ENCODE measurements around the gene FXYD5.

FXYD5 gene

GRCh38 chr19:35118268-35119020, 36.1 kb upstream of the FXYD5 start:
- no peak for ATAC-seq
- TF ChIP-seq, protein P1, sequence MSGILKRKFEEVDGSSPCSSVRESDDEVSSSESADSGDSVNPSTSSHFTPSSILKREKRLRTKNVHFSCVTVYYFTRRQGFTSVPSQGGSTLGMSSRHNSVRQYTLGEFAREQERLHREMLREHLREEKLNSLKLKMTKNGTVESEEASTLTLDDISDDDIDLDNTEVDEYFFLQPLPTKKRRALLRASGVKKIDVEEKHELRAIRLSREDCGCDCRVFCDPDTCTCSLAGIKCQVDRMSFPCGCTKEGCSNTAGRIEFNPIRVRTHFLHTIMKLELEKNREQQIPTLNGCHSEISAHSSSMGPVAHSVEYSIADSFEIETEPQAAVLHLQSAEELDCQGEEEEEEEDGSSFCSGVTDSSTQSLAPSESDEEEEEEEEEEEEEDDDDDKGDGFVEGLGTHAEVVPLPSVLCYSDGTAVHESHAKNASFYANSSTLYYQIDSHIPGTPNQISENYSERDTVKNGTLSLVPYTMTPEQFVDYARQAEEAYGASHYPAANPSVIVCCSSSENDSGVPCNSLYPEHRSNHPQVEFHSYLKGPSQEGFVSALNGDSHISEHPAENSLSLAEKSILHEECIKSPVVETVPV (CRISPR knock-in tag; IDR thresholded peaks at IDR 0.05), result no peak
- no peak for TF ChIP-seq GLIS3 (CRISPR knock-in tag; IDR thresholded peaks at IDR 0.05)
- TF ChIP-seq CSDC2 (CRISPR knock-in tag; IDR thresholded peaks at IDR 0.05), result no peak
- TF ChIP-seq ZFP3 (CRISPR knock-in tag; IDR thresholded peaks at IDR 0.05), result no peak

DNA sequence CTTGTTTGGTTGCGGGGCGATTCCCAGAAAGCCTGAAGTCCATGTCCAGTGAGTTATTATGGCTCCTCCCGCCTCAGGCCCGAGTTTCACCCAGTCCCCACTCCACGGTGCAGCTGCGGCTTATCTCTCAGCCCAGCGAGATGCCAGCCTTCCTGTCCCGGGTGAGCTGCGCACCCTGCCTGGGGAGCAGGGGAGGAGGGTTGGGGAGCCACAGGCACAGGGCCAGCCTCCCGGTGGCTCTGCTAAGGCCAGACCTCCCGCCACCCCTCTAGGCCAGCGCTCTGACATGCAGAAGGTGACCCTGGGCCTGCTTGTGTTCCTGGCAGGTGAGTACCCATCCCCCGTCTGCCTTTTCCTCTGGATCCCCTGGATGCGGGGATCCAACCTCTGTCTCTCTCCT, 35.4 kb upstream of the FXYD5 start:
- TF ChIP-seq BACH2 (CRISPR knock-in tag; IDR thresholded peaks at IDR 0.05; ENCODE audit: borderline replicate concordance), result no peak
- TF ChIP-seq RARB (CRISPR knock-in tag; IDR thresholded peaks at IDR 0.05), result no peak
- TF ChIP-seq, protein P2, sequence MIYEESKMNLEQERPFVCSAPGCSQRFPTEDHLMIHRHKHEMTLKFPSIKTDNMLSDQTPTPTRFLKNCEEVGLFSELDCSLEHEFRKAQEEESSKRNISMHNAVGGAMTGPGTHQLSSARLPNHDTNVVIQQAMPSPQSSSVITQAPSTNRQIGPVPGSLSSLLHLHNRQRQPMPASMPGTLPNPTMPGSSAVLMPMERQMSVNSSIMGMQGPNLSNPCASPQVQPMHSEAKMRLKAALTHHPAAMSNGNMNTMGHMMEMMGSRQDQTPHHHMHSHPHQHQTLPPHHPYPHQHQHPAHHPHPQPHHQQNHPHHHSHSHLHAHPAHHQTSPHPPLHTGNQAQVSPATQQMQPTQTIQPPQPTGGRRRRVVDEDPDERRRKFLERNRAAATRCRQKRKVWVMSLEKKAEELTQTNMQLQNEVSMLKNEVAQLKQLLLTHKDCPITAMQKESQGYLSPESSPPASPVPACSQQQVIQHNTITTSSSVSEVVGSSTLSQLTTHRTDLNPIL (CRISPR knock-in tag; IDR thresholded peaks at IDR 0.05; ENCODE audit: low read depth), result no peak
- no peak for TF ChIP-seq POU6F1 (CRISPR knock-in tag; IDR thresholded peaks at IDR 0.05; ENCODE audit: borderline replicate concordance, low read depth)
- ATAC-seq, result no peak

DNA sequence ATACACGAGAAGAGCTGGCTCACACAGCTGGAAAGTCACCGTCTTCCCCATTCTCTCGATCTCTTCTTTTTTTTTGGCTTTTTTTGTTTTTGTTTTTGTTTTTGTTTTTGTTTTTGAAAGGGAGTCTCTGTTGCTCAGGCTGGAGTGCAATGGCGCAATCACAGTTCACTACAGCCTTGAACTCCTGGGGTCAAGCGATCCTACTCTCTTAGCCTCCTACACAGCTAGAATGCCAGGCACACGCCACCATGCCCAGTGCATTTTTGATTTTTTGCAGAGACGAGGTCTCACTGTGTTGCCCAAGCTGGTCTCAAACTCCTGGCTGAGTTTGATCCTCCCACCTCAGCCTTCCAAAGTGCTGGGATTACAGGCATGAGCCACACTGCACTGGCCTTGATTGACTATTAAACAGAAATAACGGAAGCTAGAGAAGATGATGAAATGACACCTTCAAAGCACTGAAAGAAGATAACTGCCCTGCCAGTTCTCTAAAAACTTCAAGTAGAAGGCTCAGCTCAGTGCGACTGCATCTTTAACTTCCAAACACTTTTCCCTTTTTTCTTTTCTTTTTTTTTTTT, 34.9 kb upstream of the FXYD5 start:
- no peak for TF ChIP-seq CSDC2 (CRISPR knock-in tag; IDR thresholded peaks at IDR 0.05)
- TF ChIP-seq ESRRG (CRISPR knock-in tag; IDR thresholded peaks at IDR 0.05), result no peak
- TF ChIP-seq RARB (CRISPR knock-in tag; IDR thresholded peaks at IDR 0.05), result no peak
- TF ChIP-seq, protein P1 (CRISPR knock-in tag; IDR thresholded peaks at IDR 0.05), result no peak
- ATAC-seq, result no peak

DNA sequence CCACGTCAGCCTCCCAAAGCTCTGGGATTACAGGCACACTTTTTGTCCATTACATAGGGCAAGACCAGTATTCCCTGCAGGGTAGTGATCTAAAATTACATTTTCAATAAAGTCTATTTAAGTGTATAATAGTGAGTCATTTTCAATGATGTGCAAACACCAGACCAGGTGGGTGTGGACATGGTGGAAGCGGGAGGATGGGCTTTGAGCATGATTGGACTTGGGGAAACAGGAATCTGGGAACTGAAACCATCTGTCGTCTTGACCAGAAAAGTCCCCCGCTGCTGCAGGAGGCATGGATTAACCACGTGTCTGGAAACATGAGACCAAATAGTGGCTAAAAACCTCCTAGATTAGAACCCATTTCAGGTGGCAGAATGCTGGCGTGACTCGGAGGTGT, 34.0 kb upstream of the FXYD5 start:
- no peak for ATAC-seq
- TF ChIP-seq, protein P1 (CRISPR knock-in tag; IDR thresholded peaks at IDR 0.05), result no peak
- TF ChIP-seq CSDC2 (CRISPR knock-in tag; IDR thresholded peaks at IDR 0.05) (no peak), SNAI2 (CRISPR knock-in tag; IDR thresholded peaks at IDR 0.05) (no peak), ISL1 (CRISPR knock-in tag; IDR thresholded peaks at IDR 0.05) (no peak), ZNF70 (CRISPR knock-in tag; IDR thresholded peaks at IDR 0.05) (no peak), GLIS3 (CRISPR knock-in tag; IDR thresholded peaks at IDR 0.05) (no peak), POU6F1 (CRISPR knock-in tag; IDR thresholded peaks at IDR 0.05; ENCODE audit: borderline replicate concordance, low read depth) (no peak), ZFP3 (CRISPR knock-in tag; IDR thresholded peaks at IDR 0.05) (no peak)

- no peak for ATAC-seq
- no peak for TF ChIP-seq SNAI2 (CRISPR knock-in tag; IDR thresholded peaks at IDR 0.05)
- TF ChIP-seq CSDC2 (CRISPR knock-in tag; IDR thresholded peaks at IDR 0.05), result no peak
- TF ChIP-seq ZFP30 (CRISPR knock-in tag; IDR thresholded peaks at IDR 0.05), result no peak
- no peak for TF ChIP-seq OSR1 (CRISPR knock-in tag; IDR thresholded peaks at IDR 0.05)
- no peak for TF ChIP-seq BACH2 (CRISPR knock-in tag; IDR thresholded peaks at IDR 0.05; ENCODE audit: borderline replicate concordance)
- TF ChIP-seq GLIS3 (CRISPR knock-in tag; IDR thresholded peaks at IDR 0.05), result no peak
- no peak for TF ChIP-seq ISL1 (CRISPR knock-in tag; IDR thresholded peaks at IDR 0.05)
- TF ChIP-seq, protein P3, sequence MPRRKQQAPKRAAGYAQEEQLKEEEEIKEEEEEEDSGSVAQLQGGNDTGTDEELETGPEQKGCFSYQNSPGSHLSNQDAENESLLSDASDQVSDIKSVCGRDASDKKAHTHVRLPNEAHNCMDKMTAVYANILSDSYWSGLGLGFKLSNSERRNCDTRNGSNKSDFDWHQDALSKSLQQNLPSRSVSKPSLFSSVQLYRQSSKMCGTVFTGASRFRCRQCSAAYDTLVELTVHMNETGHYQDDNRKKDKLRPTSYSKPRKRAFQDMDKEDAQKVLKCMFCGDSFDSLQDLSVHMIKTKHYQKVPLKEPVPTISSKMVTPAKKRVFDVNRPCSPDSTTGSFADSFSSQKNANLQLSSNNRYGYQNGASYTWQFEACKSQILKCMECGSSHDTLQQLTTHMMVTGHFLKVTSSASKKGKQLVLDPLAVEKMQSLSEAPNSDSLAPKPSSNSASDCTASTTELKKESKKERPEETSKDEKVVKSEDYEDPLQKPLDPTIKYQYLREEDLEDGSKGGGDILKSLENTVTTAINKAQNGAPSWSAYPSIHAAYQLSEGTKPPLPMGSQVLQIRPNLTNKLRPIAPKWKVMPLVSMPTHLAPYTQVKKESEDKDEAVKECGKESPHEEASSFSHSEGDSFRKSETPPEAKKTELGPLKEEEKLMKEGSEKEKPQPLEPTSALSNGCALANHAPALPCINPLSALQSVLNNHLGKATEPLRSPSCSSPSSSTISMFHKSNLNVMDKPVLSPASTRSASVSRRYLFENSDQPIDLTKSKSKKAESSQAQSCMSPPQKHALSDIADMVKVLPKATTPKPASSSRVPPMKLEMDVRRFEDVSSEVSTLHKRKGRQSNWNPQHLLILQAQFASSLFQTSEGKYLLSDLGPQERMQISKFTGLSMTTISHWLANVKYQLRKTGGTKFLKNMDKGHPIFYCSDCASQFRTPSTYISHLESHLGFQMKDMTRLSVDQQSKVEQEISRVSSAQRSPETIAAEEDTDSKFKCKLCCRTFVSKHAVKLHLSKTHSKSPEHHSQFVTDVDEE (CRISPR knock-in tag; IDR thresholded peaks at IDR 0.05), result no peak
- no peak for TF ChIP-seq ZNF70 (CRISPR knock-in tag; IDR thresholded peaks at IDR 0.05)
- no peak for TF ChIP-seq RARB (CRISPR knock-in tag; IDR thresholded peaks at IDR 0.05)
- TF ChIP-seq ZFP3 (CRISPR knock-in tag; IDR thresholded peaks at IDR 0.05), result no peak
- TF ChIP-seq POU6F1 (CRISPR knock-in tag; IDR thresholded peaks at IDR 0.05; ENCODE audit: borderline replicate concordance, low read depth), result no peak
- TF ChIP-seq ZC3H10 (CRISPR knock-in tag; IDR thresholded peaks at IDR 0.05), result no peak
Measured at GRCh38 chr19:35120898-35121297, 33.6 kb upstream of the FXYD5 start.

Measured in SK-N-SH treated with all-trans-retinoic acid at 6 μM for 48 hours (cell line).